Neuron (in vitro differentiated cells): ENCODE measurements around the gene TMEM200A.

Experiments
- H2AFZ ChIP-seq: one replicate; pipeline ENCODE4 v1.6.1; 2013; ENCODE audit warnings: low read depth, mild to moderate bottlenecking, inconsistent platforms, low read length, moderate library complexity
- H3K27me3 ChIP-seq: one replicate; pipeline ENCODE4 v1.6.1; 2013; ENCODE audit warnings: low read length; ENCODE audit not compliant: insufficient read depth
- H3K36me3 ChIP-seq: one replicate; pipeline ENCODE4 v1.6.1; 2013; ENCODE audit warnings: low read length; ENCODE audit not compliant: insufficient read depth
- H3K4me1 ChIP-seq: one replicate; pipeline ENCODE4 v1.6.1; 2013; ENCODE audit warnings: low read length; ENCODE audit not compliant: insufficient read depth
- H3K4me3 ChIP-seq: 2 replicates; pipeline ENCODE4 v1.5.1; 2013; ENCODE audit warnings: mild to moderate bottlenecking, low read length, moderate library complexity
- H3K9me3 ChIP-seq: one replicate; pipeline ENCODE4 v1.6.1; 2013; ENCODE audit warnings: low read length

The TMEM200A gene

GRCh38 chr6:130382872-130383490 lies 17.2 kb downstream of the TMEM200A start:
- Histone ChIP-seq H3K27me3 (no peaks in the 10 kb centered on the region), H2AFZ (no peak overlapping the region), H3K4me3 (no peak overlapping the region), H3K36me3 (no peaks in the 10 kb centered on the region), H3K9me3 (no peaks in the 10 kb centered on the region), H3K4me1 (no peaks in the 10 kb centered on the region)

- Histone ChIP-seq H3K27me3 (no peaks in the 10 kb centered on the region), H3K4me1 (no peaks in the 10 kb centered on the region), H2AFZ (no peak overlapping the region), H3K4me3 (no peak overlapping the region), H3K9me3 (no peaks in the 10 kb centered on the region), H3K36me3 (no peaks in the 10 kb centered on the region)
Measured at GRCh38 chr6:130385064-130385695, 19.4 kb downstream of the TMEM200A start.

- Histone ChIP-seq H3K4me3 (no peak overlapping the region), H3K36me3 (no peaks in the 10 kb centered on the region), H3K4me1 (no peaks in the 10 kb centered on the region), H3K27me3 (no peaks in the 10 kb centered on the region), H3K9me3 (no peaks in the 10 kb centered on the region), H2AFZ (no peak overlapping the region)
Measured at GRCh38 chr6:130389142-130389541, 23.3 kb downstream of the TMEM200A start.

GRCh38 chr6:130390890-130391289 lies 25.1 kb downstream of the TMEM200A start:
- H3K4me1 ChIP-seq = no peaks in the 10 kb centered on the region
- no peaks in the 10 kb centered on the region for H3K9me3 ChIP-seq
- H3K27me3 ChIP-seq = no peaks in the 10 kb centered on the region
- H3K36me3 ChIP-seq = no peaks in the 10 kb centered on the region
- no peak overlapping the region for H2AFZ ChIP-seq
- H3K4me3 ChIP-seq = no peak overlapping the region

- Histone ChIP-seq H3K36me3 (no peaks in the 10 kb centered on the region), H3K27me3 (no peaks in the 10 kb centered on the region), H2AFZ (no peak overlapping the region), H3K4me3 (no peak overlapping the region), H3K4me1 (no peaks in the 10 kb centered on the region), H3K9me3 (no peaks in the 10 kb centered on the region)
Measured at GRCh38 chr6:130393306-130393705, 27.5 kb downstream of the TMEM200A start.

GRCh38 chr6:130394246-130394645 lies 28.4 kb downstream of the TMEM200A start:
- H3K36me3 ChIP-seq = no peaks in the 10 kb centered on the region

GRCh38 chr6:130395164-130395563 lies 29.3 kb downstream of the TMEM200A start:
- Histone ChIP-seq H3K4me3 (no peak overlapping the region), H2AFZ (no peak overlapping the region), H3K27me3 (no peaks in the 10 kb centered on the region), H3K9me3 (no peaks in the 10 kb centered on the region), H3K36me3 (no peaks in the 10 kb centered on the region), H3K4me1 (no peaks in the 10 kb centered on the region)

More at GRCh38 chr6:130394246-130394645, 28.4 kb downstream of the TMEM200A start:
- H3K27me3 ChIP-seq = no peaks in the 10 kb centered on the region
- no peak overlapping the region for H2AFZ ChIP-seq
- no peaks in the 10 kb centered on the region for H3K9me3 ChIP-seq
- no peak overlapping the region for H3K4me3 ChIP-seq
- no peaks in the 10 kb centered on the region for H3K4me1 ChIP-seq

GRCh38 chr6:130396722-130397121 lies 30.9 kb downstream of the TMEM200A start:
- Histone ChIP-seq H3K4me1 (no peaks in the 10 kb centered on the region), H3K36me3 (no peaks in the 10 kb centered on the region), H2AFZ (no peak overlapping the region), H3K4me3 (no peak overlapping the region), H3K9me3 (no peaks in the 10 kb centered on the region), H3K27me3 (no peaks in the 10 kb centered on the region)

- Histone ChIP-seq H3K4me3 (no peak overlapping the region), H3K27me3 (peaks cover 2% of the 10 kb centered on the region), H3K36me3 (no peaks in the 10 kb centered on the region), H3K9me3 (no peaks in the 10 kb centered on the region), H2AFZ (no peak overlapping the region), H3K4me1 (no peaks in the 10 kb centered on the region)
Measured at GRCh38 chr6:130405549-130405948, 39.7 kb downstream of the TMEM200A start.

- Histone ChIP-seq H3K36me3 (no peaks in the 10 kb centered on the region), H3K27me3 (peaks cover 2% of the 10 kb centered on the region), H2AFZ (no peak overlapping the region), H3K4me1 (no peaks in the 10 kb centered on the region), H3K4me3 (no peak overlapping the region), H3K9me3 (no peaks in the 10 kb centered on the region)
Measured at GRCh38 chr6:130407032-130407431, 41.2 kb downstream of the TMEM200A start.

- Histone ChIP-seq H3K9me3 (no peaks in the 10 kb centered on the region), H3K4me3 (no peak overlapping the region), H2AFZ (no peak overlapping the region), H3K27me3 (peaks cover 2% of the 10 kb centered on the region), H3K36me3 (no peaks in the 10 kb centered on the region), H3K4me1 (no peaks in the 10 kb centered on the region)
Measured at GRCh38 chr6:130409418-130410100, 43.7 kb downstream of the TMEM200A start.

GRCh38 chr6:130411481-130411880 lies 45.7 kb downstream of the TMEM200A start:
- Histone ChIP-seq H3K4me3 (no peak overlapping the region), H3K36me3 (no peaks in the 10 kb centered on the region), H2AFZ (no peak overlapping the region), H3K4me1 (no peaks in the 10 kb centered on the region), H3K9me3 (no peaks in the 10 kb centered on the region), H3K27me3 (no peaks in the 10 kb centered on the region)

- Histone ChIP-seq H3K4me3 (no peak overlapping the region), H3K27me3 (no peaks in the 10 kb centered on the region), H3K9me3 (no peaks in the 10 kb centered on the region), H3K4me1 (no peaks in the 10 kb centered on the region), H3K36me3 (no peaks in the 10 kb centered on the region), H2AFZ (no peak overlapping the region)
Measured at GRCh38 chr6:130412556-130413290, 46.9 kb downstream of the TMEM200A start.
